ENCODE results near the gene NEU4.

NEU4 gene

GRCh38 chr2:241844831-241845578 lies 36.0 kb downstream of the NEU4 start:
- no peaks in the 10 kb centered on the region for H3K4me1 ChIP-seq (ENCODE audit: insufficient read depth, low read length, severe bottlenecking)
- H3K36me3 ChIP-seq (ENCODE audit: insufficient read depth, low read length): no peaks in the 10 kb centered on the region
- H3K79me2 ChIP-seq (ENCODE audit: insufficient read depth, low read length): no peaks in the 10 kb centered on the region
- no peak overlapping the region for H3K27ac ChIP-seq (ENCODE audit: low read depth, low read length, poor library complexity, severe bottlenecking)
- H3K4me2 ChIP-seq (ENCODE audit: low read length): no peak overlapping the region
- no peaks in the 10 kb centered on the region; the same call in 1 of the 2 replicates for H3K27me3 ChIP-seq (ENCODE audit: insufficient read depth, low read length)
- H3K4me3 ChIP-seq (ENCODE audit: low read depth, low read length, poor library complexity, severe bottlenecking): no peak overlapping the region
- no peaks in the 10 kb centered on the region for H3K9me2 ChIP-seq (ENCODE audit: low read depth, low read length)
- TF ChIP-seq CTCF (IDR thresholded peaks at IDR 0.05; ENCODE audit: low read length): no peak
- no peak for TF ChIP-seq EZH2 (IDR thresholded peaks at IDR 0.05; ENCODE audit: borderline replicate concordance, low read length)
- no peaks in the 10 kb centered on the region for H3K9me3 ChIP-seq (ENCODE audit: low read length)
- no peak overlapping the region for H3K9ac ChIP-seq (ENCODE audit: low read length)
- H4K20me1 ChIP-seq (ENCODE audit: insufficient read depth, low read length): no peaks in the 10 kb centered on the region
- H3F3A ChIP-seq (ENCODE audit: insufficient read depth, low read length): no peaks in the 10 kb centered on the region
- H2AFZ ChIP-seq (ENCODE audit: low read length): no peak overlapping the region

GRCh38 chr2:241846406-241846805 lies 37.4 kb downstream of the NEU4 start:
- TF ChIP-seq EZH2 (IDR thresholded peaks at IDR 0.05; ENCODE audit: borderline replicate concordance, low read length) (no peak), CTCF (IDR thresholded peaks at IDR 0.05; ENCODE audit: low read length) (no peak)
- H3K4me1 ChIP-seq (ENCODE audit: insufficient read depth, low read length, severe bottlenecking): no peaks in the 10 kb centered on the region
- no peaks in the 10 kb centered on the region for H3K9me3 ChIP-seq (ENCODE audit: low read length)
- H3K79me2 ChIP-seq (ENCODE audit: insufficient read depth, low read length): no peaks in the 10 kb centered on the region
- H3K27me3 ChIP-seq (ENCODE audit: insufficient read depth, low read length): no peaks in the 10 kb centered on the region
- H3F3A ChIP-seq (ENCODE audit: insufficient read depth, low read length): no peaks in the 10 kb centered on the region
- no peaks in the 10 kb centered on the region for H3K9me2 ChIP-seq (ENCODE audit: low read depth, low read length)
- no peak overlapping the region for H2AFZ ChIP-seq (ENCODE audit: low read length)
- no peak overlapping the region for H3K4me2 ChIP-seq (ENCODE audit: low read length)
- no peaks in the 10 kb centered on the region for H3K36me3 ChIP-seq (ENCODE audit: insufficient read depth, low read length)
- H3K4me3 ChIP-seq (ENCODE audit: low read depth, low read length, poor library complexity, severe bottlenecking): no peak overlapping the region
- no peaks in the 10 kb centered on the region for H4K20me1 ChIP-seq (ENCODE audit: insufficient read depth, low read length)
- no peak overlapping the region for H3K9ac ChIP-seq (ENCODE audit: low read length)
- no peak overlapping the region for H3K27ac ChIP-seq (ENCODE audit: low read depth, low read length, poor library complexity, severe bottlenecking)

GRCh38 chr2:241848761-241849615 lies 40.0 kb downstream of the NEU4 start:
- Histone ChIP-seq H3K36me3 (ENCODE audit: insufficient read depth, low read length) (no peaks in the 10 kb centered on the region), H3K9me3 (ENCODE audit: low read length) (no peaks in the 10 kb centered on the region), H4K20me1 (ENCODE audit: insufficient read depth, low read length) (no peaks in the 10 kb centered on the region), H3F3A (ENCODE audit: insufficient read depth, low read length) (no peaks in the 10 kb centered on the region), H3K79me2 (ENCODE audit: insufficient read depth, low read length) (no peaks in the 10 kb centered on the region), H3K9ac (ENCODE audit: low read length) (no peak overlapping the region), H3K4me3 (ENCODE audit: low read depth, low read length, poor library complexity, severe bottlenecking) (no peak overlapping the region), H3K4me1 (ENCODE audit: insufficient read depth, low read length, severe bottlenecking) (no peaks in the 10 kb centered on the region), H2AFZ (ENCODE audit: low read length) (no peak overlapping the region), H3K27me3 (ENCODE audit: insufficient read depth, low read length) (no peaks in the 10 kb centered on the region), H3K9me2 (ENCODE audit: low read depth, low read length) (no peaks in the 10 kb centered on the region), H3K4me2 (ENCODE audit: low read length) (no peak overlapping the region), H3K27ac (ENCODE audit: low read depth, low read length, poor library complexity, severe bottlenecking) (no peak overlapping the region)
- TF ChIP-seq EZH2 (IDR thresholded peaks at IDR 0.05; ENCODE audit: borderline replicate concordance, low read length): no peak
- TF ChIP-seq CTCF (IDR thresholded peaks at IDR 0.05; ENCODE audit: low read length): no peak

All from OCI-LY1 (cell line).